H1 (cell line): ENCODE data around the gene MAPKAP1. TPM values are rescaled to one million over a fixed set of nuclear protein-coding genes. Genes with fewer than 3 reads are reported as not detected.

Source experiments
- CTCF ChIA-PET: fragments of 300-600 bp; sonication (Branson Sonifier 250); formaldehyde crosslinking; loops from one replicate; lab custom pipeline; 2021; ENCODE audit not compliant: partially characterized antibody; lab: Charles Lee
- POLR2A ChIA-PET: fragments of 300-600 bp; sonication (Branson Sonifier 250); formaldehyde crosslinking; loops from one replicate; lab custom pipeline; 2021; ENCODE audit warnings: inconsistent platforms; ENCODE audit not compliant: partially characterized antibody; lab: Charles Lee
- DNase-seq, 2 experiments: peaks; one replicate each; pipeline versions ENCODE4 v3.0.0 to v3.0.0-alpha.2; 2010 to 2022; ENCODE audit warnings: low spot score in 2 of 2, low read depth in 1 of 2, mixed read lengths in 1 of 2
- FAIRE-seq: peaks from 2 replicates; lab custom pipeline; 2011; peaks lifted over from hg19 to GRCh38; lab: Jason Lieb, UNC
- H2AFZ ChIP-seq: 2 replicates; pipeline ENCODE4 v1.8.1; 2012; ENCODE audit warnings: low read length, inconsistent platforms
- H2AK5ac ChIP-seq: 2 replicates; pipeline ENCODE4 v1.6.1; 2013; ENCODE audit warnings: low read depth, low read length
- H2BK120ac ChIP-seq: replicated peaks from 2 replicates; pipeline ENCODE3; 2013; ENCODE audit warnings: low read depth, low read length, inconsistent platforms
- H2BK12ac ChIP-seq: 2 replicates; pipeline ENCODE4 v1.6.1; 2013; ENCODE audit warnings: low read depth, low read length
- H2BK15ac ChIP-seq: 2 replicates; pipeline ENCODE4 v1.6.1; 2013; ENCODE audit warnings: low read length
- H2BK20ac ChIP-seq: 2 replicates; pipeline ENCODE4 v1.6.1; 2013; ENCODE audit warnings: low read length
- H2BK5ac ChIP-seq: 2 replicates; pipeline ENCODE4 v1.6.1; 2013; ENCODE audit warnings: low read depth, low read length
- H3K14ac ChIP-seq: 2 replicates; pipeline ENCODE4 v1.6.1; 2013; ENCODE audit warnings: inconsistent platforms; ENCODE audit not compliant: insufficient read length
- H3K18ac ChIP-seq: 2 replicates; pipeline ENCODE4 v1.6.1; 2013; ENCODE audit warnings: low read length; ENCODE audit errors: extremely low read depth
- H3K23ac ChIP-seq: 2 replicates; pipeline ENCODE4 v1.6.1; 2013; ENCODE audit warnings: inconsistent platforms; ENCODE audit not compliant: insufficient read length
- H3K23me2 ChIP-seq: 2 replicates; pipeline ENCODE4 v1.6.1; 2013; ENCODE audit warnings: low read depth, low read length
- H3K27ac ChIP-seq: 2 replicates; pipeline ENCODE4 v1.6.1; 2011; ENCODE audit warnings: low read depth, low read length, inconsistent platforms
- H3K27me3 ChIP-seq, 4 experiments: replicated peaks in 1 of 4; 1 replicate in 1 of 4; 2 replicates in 3 of 4; pipeline versions ENCODE4 v1.6.1 to v1.8.1; 2011 to 2013; ENCODE audit warnings: low read length in 3 of 4, mild to moderate bottlenecking in 3 of 4, inconsistent platforms in 2 of 4, mixed read lengths in 2 of 4, moderate library complexity in 1 of 4; ENCODE audit not compliant: control insufficient read depth in 3 of 4, insufficient read depth in 3 of 4; ENCODE audit errors: extremely low read depth in 1 of 4
- H3K36me3 ChIP-seq, 4 experiments: 2 replicates each; pipeline versions ENCODE4 v1.6.1 to v1.8.1; 2011 to 2013; ENCODE audit warnings: mild to moderate bottlenecking in 4 of 4, low read length in 3 of 4, moderate library complexity in 2 of 4, control low read depth in 1 of 4, inconsistent platforms in 1 of 4; ENCODE audit not compliant: insufficient read depth in 4 of 4, control insufficient read depth in 2 of 4
- H3K4ac ChIP-seq: replicated peaks from 2 replicates; pipeline ENCODE3; 2013; ENCODE audit warnings: low read length, low read depth, mixed read lengths, inconsistent platforms; ENCODE audit not compliant: insufficient read length
- H3K4me1 ChIP-seq, 4 experiments: replicated peaks in 1 of 4; 1 replicate in 1 of 4; 2 replicates in 3 of 4; pipeline versions ENCODE4 v1.6.1 to v1.8.1; 2011 to 2013; ENCODE audit warnings: low read length in 3 of 4, inconsistent platforms in 2 of 4, mixed read lengths in 1 of 4; ENCODE audit not compliant: insufficient read depth in 4 of 4, control insufficient read depth in 3 of 4
- H3K4me2 ChIP-seq, 2 experiments: 2 replicates each; pipeline versions ENCODE4 v1.6.1 to v1.8.1; 2011 to 2013; ENCODE audit warnings: low read depth in 2 of 2, low read length in 2 of 2, control low read depth in 1 of 2, inconsistent platforms in 1 of 2, mild to moderate bottlenecking in 1 of 2; ENCODE audit not compliant: insufficient read depth in 1 of 2
- H3K4me3 ChIP-seq, 4 experiments: fragments of 200-600, 300-600 bp in 1 of 4; sonication (generic), shearing (Covaris generic), sonication (Bioruptor Twin) in 1 of 4; 2 replicates each; pipeline versions ENCODE4 v1.5.1 to v1.8.1; 2011 to 2016; ENCODE audit warnings: low read length in 4 of 4, low read depth in 3 of 4, control low read depth in 2 of 4, inconsistent platforms in 2 of 4, mild to moderate bottlenecking in 2 of 4, mixed read lengths in 1 of 4, moderate library complexity in 1 of 4; ENCODE audit not compliant: insufficient read depth in 2 of 4; ENCODE audit errors: extremely low read depth in 1 of 4
- H3K56ac ChIP-seq: replicated peaks from 2 replicates; pipeline ENCODE3; 2013; ENCODE audit warnings: low read depth, mild to moderate bottlenecking, mixed read lengths, low read length, inconsistent platforms; ENCODE audit not compliant: insufficient read length
- H3K79me1 ChIP-seq: 2 replicates; pipeline ENCODE4 v1.6.1; 2013; ENCODE audit warnings: low read depth, low read length, control low read depth
- H3K79me2 ChIP-seq, 2 experiments: 2 replicates each; pipeline versions ENCODE4 v1.6.1 to v1.8.1; 2012 to 2013; ENCODE audit warnings: low read length in 2 of 2, mild to moderate bottlenecking in 2 of 2, inconsistent platforms in 1 of 2; ENCODE audit not compliant: insufficient read depth in 2 of 2, control insufficient read depth in 1 of 2
- H3K9ac ChIP-seq, 4 experiments: replicated peaks in 1 of 4; 1 replicate in 1 of 4; 2 replicates in 3 of 4; pipeline versions ENCODE4 v1.6.1 to v1.8.1; 2011 to 2013; ENCODE audit warnings: low read depth in 3 of 4, low read length in 3 of 4, control low read depth in 2 of 4, mild to moderate bottlenecking in 2 of 4, moderate library complexity in 2 of 4, inconsistent platforms in 1 of 4; ENCODE audit errors: extremely low read depth in 1 of 4
- H3K9me3 ChIP-seq, 2 experiments: 2 replicates each; pipeline versions ENCODE4 v1.6.1 to v1.8.1; 2012 to 2013; ENCODE audit warnings: mild to moderate bottlenecking in 2 of 2, moderate library complexity in 2 of 2, control low read depth in 1 of 2, inconsistent platforms in 1 of 2, low read depth in 1 of 2, low read length in 1 of 2, mixed read lengths in 1 of 2; ENCODE audit not compliant: insufficient read depth in 2 of 2
- H4K20me1 ChIP-seq, 2 experiments: replicated peaks in 1 of 2; 2 replicates each; pipeline versions ENCODE3 to v1.8.1; 2011 to 2013; ENCODE audit warnings: inconsistent platforms in 2 of 2, low read length in 2 of 2, mild to moderate bottlenecking in 1 of 2; ENCODE audit not compliant: insufficient read depth in 2 of 2, control insufficient read depth in 1 of 2
- H4K5ac ChIP-seq: 2 replicates; pipeline ENCODE4 v1.6.1; 2013; ENCODE audit warnings: low read length, low read depth, mixed read lengths, inconsistent platforms; ENCODE audit not compliant: insufficient read length
- H4K8ac ChIP-seq: 2 replicates; pipeline ENCODE4 v1.8.0; 2013; ENCODE audit warnings: mild to moderate bottlenecking, moderate library complexity, low read length, inconsistent platforms; ENCODE audit not compliant: insufficient read depth; ENCODE audit errors: extremely low read depth
- H4K91ac ChIP-seq: replicated peaks from 2 replicates; pipeline ENCODE3; 2013; ENCODE audit warnings: low read length, mixed read lengths, inconsistent platforms; ENCODE audit not compliant: insufficient read length
- BACH1 ChIP-seq: IDR thresholded peaks from 2 replicates; pipeline ENCODE4 v1.6.1; 2012; ENCODE audit warnings: low read length, improper control_type of control experiment
- CHD2 ChIP-seq: IDR thresholded peaks from 2 replicates; pipeline ENCODE4 v1.6.1; 2012; ENCODE audit warnings: low read length, improper control_type of control experiment
- EGR1 ChIP-seq: IDR thresholded peaks from 2 replicates; pipeline ENCODE4 v1.6.1; 2011; ENCODE audit warnings: low read depth, low read length, borderline replicate concordance
- FOSL1 ChIP-seq: IDR thresholded peaks from 2 replicates; pipeline ENCODE4 v1.6.1; 2011; ENCODE audit warnings: mild to moderate bottlenecking, low read depth, low read length, moderate library complexity; ENCODE audit not compliant: insufficient read depth
- POU5F1 ChIP-seq: IDR thresholded peaks from 2 replicates; pipeline ENCODE4 v1.6.1; 2011; ENCODE audit warnings: low read depth, mild to moderate bottlenecking, low read length, moderate library complexity
- RBBP5 ChIP-seq: IDR thresholded peaks from 2 replicates; pipeline ENCODE4 v1.7.1; 2012; ENCODE audit warnings: low read depth, mild to moderate bottlenecking, inconsistent platforms, low read length, moderate library complexity, borderline replicate concordance
- RNF2 ChIP-seq: fragments of 200-900, 300-1000 bp; sonication (generic); IDR thresholded peaks from 2 replicates; pipeline ENCODE4 v1.7.1; 2016; ENCODE audit warnings: borderline replicate concordance, low read depth, mild to moderate bottlenecking, antibody characterized with exemption, low read length; ENCODE audit not compliant: poor library complexity, severe bottlenecking; ENCODE audit errors: missing control alignments
- RXRA ChIP-seq: IDR thresholded peaks from 2 replicates; pipeline ENCODE4 v1.6.1; 2011; ENCODE audit warnings: low read depth, mild to moderate bottlenecking, low read length, moderate library complexity; ENCODE audit not compliant: insufficient read depth
- SUZ12 ChIP-seq: fragments of 200-600 bp; sonication (generic); IDR thresholded peaks from 2 replicates; pipeline ENCODE4 v1.6.1; 2012; ENCODE audit warnings: mild to moderate bottlenecking, inconsistent platforms, low read length, moderate library complexity, mixed read lengths
- TAF7 ChIP-seq: optimal IDR thresholded peaks from 2 replicates; pipeline ENCODE3; 2011; ENCODE audit warnings: low read depth, mild to moderate bottlenecking, inconsistent platforms, low read length, moderate library complexity, borderline replicate concordance
- TCF12 ChIP-seq: IDR thresholded peaks from 2 replicates; pipeline ENCODE4 v1.6.1; 2011; ENCODE audit warnings: low read depth, mild to moderate bottlenecking, low read length
- ZNF274 ChIP-seq: IDR thresholded peaks from 2 replicates; pipeline ENCODE4 v1.7.0; 2012; ENCODE audit warnings: low read length, borderline replicate concordance; ENCODE audit errors: extremely low read depth
- WGBS, 2 experiments: shearing (Covaris generic) in 1 of 2; methylation state at CpG; one replicate each; pipeline versions ENCODE4 v1.1.6 to v1.1.7; 2013 to 2015; ENCODE audit warnings: low lambda C conversion rate in 2 of 2, mixed read lengths in 2 of 2, inconsistent platforms in 1 of 2, low coverage in 1 of 2, missing lambda C conversion rate in 1 of 2; ENCODE audit not compliant: insufficient replicate concordance in 2 of 2, insufficient coverage in 1 of 2, insufficient read length in 1 of 2; ENCODE audit errors: extremely low coverage in 1 of 2, missing lambda C conversion rate in 1 of 2; 5-methylcytosine and 5-hydroxymethylcytosine counted together
- polyA plus RNA-seq, 7 experiments: library from polyadenylated mRNA; depleted of rRNA in 3 of 7; stranded (reverse) in 5 of 7; unstranded in 2 of 7; fragments of >200 nt in 5 of 7; fragments of 200-250 nt in 2 of 7; gene quantifications; 1 replicate in 5 of 7; 2 replicates in 1 of 7; 4 replicates in 1 of 7; pipeline versions ENCODE4 v1.2.1 to v1.2.3, GENCODE V29; 2011 to 2013; ENCODE audit warnings: missing spikeins in 2 of 7, mixed read lengths in 2 of 7
- total RNA-seq: library from RNA; stranded (reverse); fragmentation: NEBNext Ultra II Directional; extraction: Animal tissue kit (Norgen Biotek cat#: 25700); gene quantifications from 2 replicates; pipeline ENCODE4 v1.2.1, GENCODE V29; 2021

The MAPKAP1 gene
- total and polyA plus RNA-seq, 2 of the 8 experiments (the other 6 are each of a cell fraction or from before 2014, with no cell fraction given) = 79.2 to 140 TPM

DNA sequence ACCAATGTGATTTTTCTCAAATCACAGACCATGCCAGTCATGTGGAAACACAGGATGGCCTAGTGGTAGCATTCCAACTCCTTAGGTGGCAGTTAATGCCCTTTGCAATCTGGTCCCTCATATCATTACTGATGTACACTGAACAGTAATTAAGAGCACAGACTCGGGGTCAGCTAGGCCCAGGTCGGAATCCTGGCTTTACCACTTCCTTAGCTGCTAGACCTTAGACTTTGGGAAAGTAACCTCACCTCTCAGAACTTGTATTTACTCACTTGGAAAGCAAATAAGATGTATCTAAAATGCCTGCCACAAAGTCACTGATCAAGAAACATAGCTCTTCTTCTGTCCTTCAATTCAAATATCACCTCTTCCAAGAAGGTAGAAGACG is 112.8 kb downstream of the MAPKAP1 start:
- POLR2A ChIA-PET = no interaction called here
- no peak overlapping the region for H3K9ac ChIP-seq
- H3K27me3 ChIP-seq = no peaks in the 10 kb centered on the region
- H2BK20ac ChIP-seq = no peak overlapping the region
- DNase-seq = no peak
- H4K91ac ChIP-seq = no peak overlapping the region
- H4K5ac ChIP-seq = no peak overlapping the region
- TF ChIP-seq POU5F1 (no peak), RXRA (no peak), CHD2 (no peak), EGR1 (no peak), FOSL1 (no peak), TCF12 (no peak), TAF7 (no peak), SUZ12 (no peak), BACH1 (no peak), ZNF274 (no peak), RBBP5 (no peak), RNF2 (no peak)
- CTCF ChIA-PET = interaction anchor here (1.1 to 2.0 kb wide), 5 partner anchors 12 to 35 kb away, joined by 3 to 7 read pairs (median 3); no protein-coding TSS in a partner anchor
- 84% methylated on average over 3 of the region's 3 CpGs; no CpG with 5 or more reads in 1 of the 2 experiments for WGBS, 2 experiments
- H3K79me2 ChIP-seq = peaks cover 0 to 27% of the 10 kb centered on the region in 2 experiments; a peak in 3 of 4 replicates
- no peak overlapping the region for H3K27ac ChIP-seq
- no peak overlapping the region for H3K23ac ChIP-seq
- H3K23me2 ChIP-seq = no peaks in the 10 kb centered on the region
- no peak overlapping the region for H2BK5ac ChIP-seq
- peaks cover 4% of the 10 kb centered on the region for H3K79me1 ChIP-seq
- H3K36me3 ChIP-seq = no peaks in the 10 kb centered on the region
- H3K4me3 ChIP-seq = no peak overlapping the region
- H3K18ac ChIP-seq = no peak overlapping the region
- no peaks in the 10 kb centered on the region for H3K9me3 ChIP-seq
- no peaks in the 10 kb centered on the region for H4K20me1 ChIP-seq
- no peak overlapping the region for H4K8ac ChIP-seq
- FAIRE-seq = no peak
- H2BK12ac ChIP-seq = no peak overlapping the region
- H2AK5ac ChIP-seq = 0 out of 2 replicates have a peak overlapping the region, but pooled peaks have one; percentile 10
- no peak overlapping the region for H2BK15ac ChIP-seq
- H3K56ac ChIP-seq = no peak overlapping the region
- no peak overlapping the region for H2AFZ ChIP-seq
- H2BK120ac ChIP-seq = no peak overlapping the region
- 0 out of 7 replicates have a peak, but pooled peaks cover 0 to 3% (median 1%) of the 10 kb centered on the region in 4 experiments for H3K4me1 ChIP-seq
- no peak overlapping the region for H3K4me2 ChIP-seq
- no peak overlapping the region for H3K4ac ChIP-seq
- H3K14ac ChIP-seq = no peak overlapping the region
